A673 (cell line): ENCODE measurements around the gene ZBTB34. TPM values are rescaled to one million over a fixed set of nuclear protein-coding genes. Genes with fewer than 3 reads are reported as not detected.

Experiments
- BruUV-seq: library from RNA; stranded (reverse); fragments of 400-500 nt; replicated peaks from 2 replicates; lab custom pipeline; 2021; lab: Mats Ljungman, UMichigan
- CTCF ChIA-PET: fragments of 300-600 bp; sonication (Branson Sonifier 250); formaldehyde crosslinking; loops from one replicate; lab custom pipeline; 2022; ENCODE audit warnings: antibody characterized with exemption; lab: Charles Lee
- POLR2A ChIA-PET: fragments of 300-600 bp; sonication (Branson Sonifier 250); formaldehyde crosslinking; loops from one replicate; lab custom pipeline; 2022; ENCODE audit warnings: antibody characterized with exemption; ENCODE audit not compliant: low non-redundant PET; lab: Charles Lee
- DNase-seq: peaks from one replicate; pipeline ENCODE4 v3.0.0-alpha.2; 2015; ENCODE audit warnings: low spot score
- H3K27ac ChIP-seq: fragments of 200-600 bp; sonication (generic); 2 replicates; pipeline ENCODE4 v1.5.1; 2016; ENCODE audit warnings: mixed run types, low read depth, mild to moderate bottlenecking, mixed read lengths, antibody characterized with exemption, low read length; ENCODE audit not compliant: poor library complexity, severe bottlenecking
- H3K27me3 ChIP-seq: fragments of 200-600 bp; sonication (generic); replicated peaks from 2 replicates; pipeline ENCODE4 v1.6.1; 2017; ENCODE audit warnings: mixed run types, low read depth, mild to moderate bottlenecking, mixed read lengths, antibody characterized with exemption, low read length; ENCODE audit not compliant: insufficient read depth, poor library complexity
- H3K36me3 ChIP-seq: fragments of 200-600 bp; sonication (generic); 2 replicates; pipeline ENCODE4 v1.6.1; 2016; ENCODE audit warnings: mixed run types, mild to moderate bottlenecking, mixed read lengths, antibody characterized with exemption, low read length; ENCODE audit not compliant: insufficient read depth, poor library complexity, severe bottlenecking
- H3K4me1 ChIP-seq: fragments of 200-600 bp; sonication (generic); 2 replicates; pipeline ENCODE4 v1.6.1; 2017; ENCODE audit warnings: mixed run types, mild to moderate bottlenecking, mixed read lengths, antibody characterized with exemption, low read length; ENCODE audit not compliant: insufficient read depth, poor library complexity, severe bottlenecking
- H3K4me3 ChIP-seq: fragments of 200-600 bp; sonication (generic); 2 replicates; pipeline ENCODE4 v1.5.1; 2016; ENCODE audit warnings: low read depth, mixed run types, mild to moderate bottlenecking, mixed read lengths, low read length; ENCODE audit not compliant: poor library complexity, severe bottlenecking
- H3K9me3 ChIP-seq: fragments of 200-600 bp; sonication (generic); 2 replicates; pipeline ENCODE4 v1.6.1; 2016; ENCODE audit warnings: mixed run types, low read depth, mild to moderate bottlenecking, mixed read lengths, antibody characterized with exemption, low read length; ENCODE audit not compliant: poor library complexity, severe bottlenecking
- EZH2 ChIP-seq: fragments of 200-600 bp; sonication (generic); IDR thresholded peaks from 2 replicates; pipeline ENCODE4 v1.6.1; 2017; ENCODE audit warnings: borderline replicate concordance, low read depth, mild to moderate bottlenecking, mixed read lengths, antibody characterized with exemption, low read length; ENCODE audit not compliant: poor library complexity, severe bottlenecking
- intact Hi-C: fragments of 100-400 bp; cut with micrococcal nuclease; formaldehyde crosslinking; loops from one replicate; pipeline ENCODE4 v1.10.0; 2022; ENCODE audit not compliant: unreplicated experiment
- total RNA-seq: library from RNA; stranded (reverse); gene quantifications from 2 replicates; pipeline ENCODE4 v1.2.3, GENCODE V29; 2021
- TF ChIP-seq, protein P1 (sequence below): fragments of 300-800, 200-600 bp; sonication (generic); conservative IDR thresholded peaks from 2 replicates; pipeline ENCODE4 v1.5.1; 2017; ENCODE audit warnings: low read depth, mild to moderate bottlenecking, antibody characterized with exemption, low read length, moderate library complexity, mixed read lengths

The ZBTB34 gene
- total RNA-seq, 1 experiment from 2014 or later: 10.1 TPM

DNA sequence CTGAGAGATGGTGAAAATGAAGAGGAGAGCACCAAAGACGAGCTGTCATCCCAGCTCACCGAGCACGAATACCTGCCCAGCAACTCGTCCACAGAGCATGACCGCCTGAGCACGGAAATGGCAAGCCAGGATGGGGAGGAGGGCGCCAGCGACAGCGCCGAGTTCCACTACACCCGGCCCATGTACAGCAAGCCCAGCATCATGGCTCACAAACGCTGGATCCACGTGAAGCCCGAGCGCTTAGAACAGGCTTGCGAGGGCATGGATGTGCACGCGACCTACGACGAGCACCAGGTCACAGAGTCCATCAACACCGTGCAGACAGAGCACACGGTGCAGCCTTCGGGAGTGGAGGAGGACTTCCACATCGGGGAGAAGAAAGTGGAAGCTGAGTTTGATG is 27.4 kb upstream of the ZBTB34 start:
- H3K9me3 ChIP-seq: no peaks in the 10 kb centered on the region
- ChIA-PET CTCF (no interaction called here), POLR2A (no interaction called here)
- TF ChIP-seq EZH2: no peak
- TF ChIP-seq, protein P1, sequence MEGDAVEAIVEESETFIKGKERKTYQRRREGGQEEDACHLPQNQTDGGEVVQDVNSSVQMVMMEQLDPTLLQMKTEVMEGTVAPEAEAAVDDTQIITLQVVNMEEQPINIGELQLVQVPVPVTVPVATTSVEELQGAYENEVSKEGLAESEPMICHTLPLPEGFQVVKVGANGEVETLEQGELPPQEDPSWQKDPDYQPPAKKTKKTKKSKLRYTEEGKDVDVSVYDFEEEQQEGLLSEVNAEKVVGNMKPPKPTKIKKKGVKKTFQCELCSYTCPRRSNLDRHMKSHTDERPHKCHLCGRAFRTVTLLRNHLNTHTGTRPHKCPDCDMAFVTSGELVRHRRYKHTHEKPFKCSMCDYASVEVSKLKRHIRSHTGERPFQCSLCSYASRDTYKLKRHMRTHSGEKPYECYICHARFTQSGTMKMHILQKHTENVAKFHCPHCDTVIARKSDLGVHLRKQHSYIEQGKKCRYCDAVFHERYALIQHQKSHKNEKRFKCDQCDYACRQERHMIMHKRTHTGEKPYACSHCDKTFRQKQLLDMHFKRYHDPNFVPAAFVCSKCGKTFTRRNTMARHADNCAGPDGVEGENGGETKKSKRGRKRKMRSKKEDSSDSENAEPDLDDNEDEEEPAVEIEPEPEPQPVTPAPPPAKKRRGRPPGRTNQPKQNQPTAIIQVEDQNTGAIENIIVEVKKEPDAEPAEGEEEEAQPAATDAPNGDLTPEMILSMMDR: no peak
- no peak for DNase-seq
- no peak overlapping the region for H3K4me3 ChIP-seq
- H3K27me3 ChIP-seq: no peaks in the 10 kb centered on the region
- H3K4me1 ChIP-seq: peaks cover 11% of the 10 kb centered on the region
- intact Hi-C loops: no loop called here
- BruUV-seq: no TSS peak
- no peak overlapping the region for H3K27ac ChIP-seq
- H3K36me3 ChIP-seq: peaks cover 16% of the 10 kb centered on the region

DNA sequence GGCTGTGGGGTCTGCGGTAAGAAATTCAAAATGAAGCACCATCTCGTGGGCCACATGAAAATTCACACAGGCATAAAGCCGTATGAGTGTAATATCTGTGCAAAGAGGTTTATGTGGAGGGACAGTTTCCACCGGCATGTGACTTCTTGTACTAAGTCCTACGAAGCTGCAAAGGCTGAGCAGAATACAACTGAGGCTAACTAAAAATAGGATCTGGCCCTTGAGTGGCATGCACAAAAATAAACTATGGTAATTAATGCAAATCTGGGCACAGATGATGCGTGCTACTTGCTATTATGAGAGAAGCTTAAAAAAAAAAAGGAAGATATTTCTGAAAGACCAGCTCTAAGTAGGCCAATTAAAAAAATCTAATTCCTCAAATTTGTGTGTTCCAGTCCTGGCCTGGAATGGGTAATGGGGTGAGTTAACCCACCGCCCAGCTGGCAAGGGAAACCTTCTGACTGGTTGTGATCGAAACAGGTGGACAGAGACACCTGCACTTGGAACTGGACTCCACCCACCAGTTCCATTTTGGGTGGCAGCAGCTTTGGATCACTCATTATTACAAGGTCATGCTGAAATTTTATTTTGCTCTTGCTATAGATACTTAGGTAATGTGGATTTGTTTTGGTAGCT is 26.6 kb upstream of the ZBTB34 start:
- intact Hi-C loops: no loop called here
- no peak for DNase-seq
- H3K4me1 ChIP-seq: peaks cover 9% of the 10 kb centered on the region
- POLR2A ChIA-PET: no interaction called here
- H3K27ac ChIP-seq: no peak overlapping the region
- H3K27me3 ChIP-seq: no peaks in the 10 kb centered on the region
- no peak overlapping the region for H3K4me3 ChIP-seq
- peaks cover 16% of the 10 kb centered on the region for H3K36me3 ChIP-seq
- CTCF ChIA-PET: no interaction called here
- H3K9me3 ChIP-seq: no peaks in the 10 kb centered on the region
- TF ChIP-seq, protein P1: no peak
- no peak for TF ChIP-seq EZH2
- BruUV-seq: no TSS peak

DNA sequence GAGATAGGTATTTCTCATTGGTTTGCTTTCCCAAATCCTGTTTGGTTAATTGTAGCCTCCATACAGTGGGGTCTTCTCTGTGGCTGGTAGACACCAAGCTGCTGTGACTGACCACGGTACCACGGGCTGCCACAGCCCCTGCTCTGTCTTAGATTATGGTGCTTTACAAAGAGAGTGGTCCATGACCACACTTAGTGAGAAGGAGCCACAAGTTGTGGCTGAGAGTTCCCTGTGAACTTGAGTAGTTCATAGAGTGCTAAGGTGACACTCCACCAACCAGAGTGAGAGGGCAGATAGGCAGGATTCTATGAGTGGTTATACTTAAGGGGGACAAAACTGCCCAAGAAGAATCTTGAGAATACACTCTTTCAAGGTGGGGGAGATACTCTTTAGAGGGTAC is 25.8 kb upstream of the ZBTB34 start:
- Histone ChIP-seq H3K27ac (no peak overlapping the region), H3K36me3 (peaks cover 16% of the 10 kb centered on the region), H3K4me3 (no peak overlapping the region), H3K27me3 (no peaks in the 10 kb centered on the region), H3K4me1 (peaks cover 3% of the 10 kb centered on the region), H3K9me3 (no peaks in the 10 kb centered on the region)
- ChIA-PET CTCF (no interaction called here), POLR2A (no interaction called here)
- DNase-seq: no peak
- intact Hi-C loops: no loop called here
- TF ChIP-seq EZH2: no peak
- TF ChIP-seq, protein P1: no peak
- BruUV-seq: no TSS peak
